Measurements from ENCODE around the gene SYCP2L.
A peak's percentile ranks its signal among the peaks of the same experiment; 100 is the strongest.
"Not testable (repeated sequence)": the region's sequence is repeated elsewhere in the genome, so short reads cannot be mapped to it uniquely, and the experiment has no call there.

The SYCP2L gene

DNA sequence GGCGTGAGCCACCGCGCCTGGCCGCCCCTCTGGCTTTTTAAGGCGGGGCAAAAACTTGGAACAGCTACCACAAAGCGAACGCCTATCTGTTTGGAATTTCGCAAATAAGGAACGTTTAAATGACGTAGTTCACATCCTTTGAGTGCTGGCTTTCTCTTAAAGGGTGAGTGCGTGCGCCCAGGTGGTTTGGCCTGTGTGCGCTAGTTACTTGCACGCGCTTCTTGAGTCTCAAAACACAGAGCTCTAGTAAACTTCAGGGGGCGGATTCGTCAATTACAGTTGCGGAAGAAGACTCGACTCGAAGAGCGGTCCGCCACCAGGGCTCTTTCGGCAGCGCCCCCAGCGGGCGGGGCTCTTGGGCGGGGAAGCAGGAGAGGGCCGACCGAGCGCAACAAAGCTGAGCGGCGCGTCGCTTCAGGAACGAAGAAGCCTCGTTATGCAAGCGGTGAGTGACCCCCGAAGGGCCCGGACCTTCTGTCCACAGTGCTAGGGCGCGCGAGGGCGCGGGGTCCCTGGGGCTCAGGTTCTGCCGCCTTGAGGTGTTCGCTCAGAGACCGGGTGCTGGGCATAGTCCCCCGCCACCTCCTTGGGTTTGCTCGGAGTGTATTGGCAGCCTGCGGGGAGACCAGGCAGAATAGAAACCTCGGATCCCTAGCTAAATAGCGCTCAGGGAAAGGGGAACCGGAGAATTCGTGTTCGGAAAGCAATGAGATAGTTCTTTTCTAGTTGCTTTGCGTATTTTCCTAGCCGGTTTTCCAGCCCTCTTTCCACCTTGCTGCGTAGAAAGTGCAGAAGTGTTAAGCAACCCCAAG lies at the start of gene SYCP2L:
Gene SYCP2L (plus strand): TSS at position 362 of the 812 bp plus-strand sequence. CDS start 75 bp downstream, at position 437.
- peak; percentile 74 for DNase-seq

- peak; percentile 36 for DNase-seq
These were observed 49.2 kb upstream of the SYCP2L start for GRCh38 chr6:10837622-10837994.

DNA sequence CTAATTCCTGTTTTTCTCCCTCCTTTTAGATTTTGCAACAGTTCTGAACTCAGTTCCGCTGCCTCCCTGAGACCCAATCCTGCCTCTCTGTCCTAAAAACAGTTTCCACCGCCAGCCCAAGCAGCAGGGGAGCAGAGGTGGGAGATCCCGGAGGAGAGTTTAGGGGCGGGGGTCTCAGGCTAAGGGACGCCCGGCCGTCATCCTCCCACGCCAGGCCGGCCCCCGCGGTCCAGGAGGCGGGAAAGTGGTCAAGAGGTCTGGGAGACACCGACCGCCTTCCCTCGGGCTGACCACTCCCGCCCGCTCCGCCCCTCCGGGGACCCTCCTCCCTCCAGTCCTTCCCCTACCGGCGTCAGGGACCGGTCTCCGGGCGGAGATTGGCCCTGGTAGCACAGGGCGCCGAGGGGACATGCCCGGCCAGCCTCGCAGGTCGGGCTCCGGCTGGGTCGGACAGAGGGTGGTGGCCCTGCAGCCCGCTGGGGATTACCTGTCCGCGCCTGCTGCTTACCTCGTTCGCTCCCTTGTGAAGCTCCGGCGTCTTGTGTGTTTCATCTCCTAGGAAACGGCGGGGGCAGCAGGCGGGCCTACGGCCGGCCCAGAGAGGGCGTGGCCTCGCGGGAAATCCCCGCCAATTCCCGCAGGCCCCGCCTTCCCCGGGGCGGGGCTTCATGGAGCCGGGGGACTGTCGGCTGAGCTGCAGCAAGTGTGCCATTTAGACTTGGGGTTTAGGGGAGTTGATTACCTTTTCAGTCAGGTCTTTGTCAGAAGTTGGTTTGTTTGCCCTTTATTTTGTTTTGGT lies 48.7 kb upstream of the SYCP2L start, which contains the start of gene MAK:
Gene MAK (minus strand): TSS at position 545 of the 799 bp plus-strand sequence. CDS start 7,891 bp downstream, outside the sequence.
- peak; percentile 95 for DNase-seq

DNA sequence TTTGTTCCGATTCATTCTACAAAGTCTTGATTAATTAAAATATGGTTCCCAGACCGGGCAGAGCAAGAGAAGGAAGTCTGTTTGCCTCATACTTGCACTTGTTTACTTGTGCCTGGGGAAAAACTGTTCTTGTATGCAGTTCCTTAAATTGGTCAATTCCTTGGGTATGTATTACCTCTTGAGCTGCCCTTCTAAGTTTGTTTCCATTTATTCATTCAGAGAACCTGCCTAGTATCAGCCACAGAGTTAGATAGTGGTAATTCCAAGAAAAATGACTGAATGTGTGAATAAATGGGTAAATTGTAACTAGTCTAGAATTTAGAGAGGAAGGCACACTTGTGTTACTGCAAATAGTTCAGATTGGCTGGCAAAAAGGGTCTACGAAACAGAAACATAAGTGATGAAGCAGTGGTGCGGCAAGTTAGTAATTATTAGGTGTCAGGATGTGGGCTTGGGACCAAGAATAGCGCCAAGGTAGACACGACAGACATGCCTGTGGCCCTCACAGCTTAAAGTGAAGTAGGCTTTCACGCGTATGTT lies 48.0 kb upstream of the SYCP2L start:
- peak; percentile 85 for DNase-seq

- no peak for DNase-seq
These were observed 43.3 kb upstream of the SYCP2L start for GRCh38 chr6:10843554-10843953.

- DNase-seq, result no peak
These were observed 39.2 kb upstream of the SYCP2L start for GRCh38 chr6:10847684-10848083.

- DNase-seq, result no peak
These were observed 37.0 kb upstream of the SYCP2L start for GRCh38 chr6:10849901-10850300.

DNA sequence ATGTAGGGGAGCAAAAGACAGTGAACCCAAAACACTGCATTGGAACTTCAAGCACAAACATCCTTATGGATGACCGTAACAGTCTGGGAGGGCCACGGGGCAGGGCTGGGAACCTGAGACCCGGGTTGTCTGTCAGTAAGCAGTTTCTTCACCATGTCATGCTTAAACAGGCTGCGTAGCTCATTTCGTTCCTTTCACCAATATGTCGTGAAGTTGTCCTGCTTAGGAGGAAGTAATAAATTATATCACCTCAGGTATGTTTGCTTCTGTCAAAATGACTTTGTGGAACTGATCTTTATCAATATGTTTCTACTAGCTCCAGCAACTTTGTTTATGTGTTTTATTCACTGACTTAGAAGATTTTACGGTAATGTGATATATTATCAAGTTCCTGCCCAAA lies 36.1 kb upstream of the SYCP2L start:
- no peak for DNase-seq

DNA sequence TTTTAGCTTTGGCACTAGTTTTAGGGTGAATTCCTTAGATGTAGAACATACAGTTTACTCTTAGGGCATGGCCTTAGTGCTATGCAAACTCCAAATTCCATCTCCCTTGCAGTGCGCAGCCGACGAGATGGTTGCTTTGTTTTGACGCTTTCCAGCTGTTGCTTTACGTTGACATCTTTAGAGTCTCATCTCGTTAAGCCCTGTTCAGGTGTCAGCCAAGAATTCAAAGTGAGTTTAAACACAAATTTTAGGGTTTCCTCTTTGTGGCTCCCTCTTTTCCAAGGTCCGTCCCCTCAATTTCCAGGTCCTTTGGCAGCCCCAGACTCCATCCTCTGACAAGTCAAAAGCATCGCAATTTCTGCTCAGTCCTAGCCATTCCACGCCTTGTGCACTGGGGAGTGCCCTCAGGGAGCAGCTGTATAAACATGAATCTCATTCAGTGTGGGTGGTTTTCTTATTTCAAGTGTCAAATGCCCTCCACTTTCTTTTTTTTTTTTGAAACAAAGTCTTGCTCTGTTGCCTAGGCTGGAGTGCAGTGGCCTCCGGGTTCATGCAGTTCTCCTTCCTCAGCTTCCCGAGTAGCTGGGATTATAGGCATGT lies 34.4 kb upstream of the SYCP2L start:
- no peak for DNase-seq

DNA sequence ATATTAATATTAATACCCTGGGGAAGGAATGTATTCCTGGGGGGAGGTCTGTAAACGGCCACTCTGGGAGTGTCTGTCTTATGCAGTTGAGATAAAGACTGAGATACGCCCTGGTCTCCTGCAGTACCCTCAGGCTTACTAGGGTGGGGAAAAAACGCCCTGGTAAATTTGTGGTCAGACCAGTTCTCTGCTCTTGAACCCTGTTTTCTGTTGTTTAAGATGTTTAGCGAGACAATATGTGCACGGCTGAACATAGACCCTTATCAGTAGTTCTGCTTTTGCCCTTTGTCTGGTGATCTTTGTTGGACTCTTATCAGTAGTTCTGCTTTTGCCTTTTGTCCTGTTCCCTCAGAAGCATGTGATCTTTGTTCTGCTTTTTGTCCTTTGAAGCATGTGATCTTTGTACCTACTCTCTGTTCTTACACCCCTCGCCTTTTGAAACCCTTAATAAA lies 33.0 kb upstream of the SYCP2L start:
- not testable (repeated sequence) for DNase-seq

DNA sequence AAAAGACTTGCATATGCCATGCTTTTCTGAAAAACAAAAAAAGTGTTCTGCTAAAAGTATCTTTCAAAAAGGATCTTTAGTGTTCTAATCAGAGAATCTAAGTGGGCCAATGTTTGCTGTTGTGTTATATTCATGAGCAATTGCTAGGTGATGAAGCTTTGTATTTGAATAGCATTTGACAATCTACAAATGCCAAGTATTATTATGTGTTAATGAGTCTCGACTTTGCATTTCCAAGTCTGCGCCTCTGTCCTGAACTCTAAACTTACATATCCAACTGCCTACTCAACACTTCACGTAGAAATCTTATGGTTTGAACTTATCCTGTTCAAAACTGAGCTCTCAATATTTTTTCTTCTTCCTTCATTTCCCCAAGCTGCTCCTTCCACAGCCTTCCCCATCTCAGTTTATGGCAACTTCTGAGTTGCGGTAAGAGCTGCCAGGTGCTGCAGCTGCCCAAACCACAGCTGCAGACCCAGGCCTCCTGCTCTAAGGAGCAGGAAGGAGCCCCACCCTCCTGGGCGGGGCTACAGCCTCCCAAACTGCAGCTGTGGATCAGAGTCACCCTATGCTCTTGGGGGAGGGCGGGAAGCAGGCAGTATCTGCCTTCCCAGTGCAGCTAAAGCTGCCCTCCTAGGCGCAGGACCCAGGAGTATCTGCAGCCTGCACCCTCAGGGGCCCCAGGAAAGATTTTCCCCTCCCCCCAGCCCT lies 31.8 kb upstream of the SYCP2L start:
- DNase-seq, result no peak

DNA sequence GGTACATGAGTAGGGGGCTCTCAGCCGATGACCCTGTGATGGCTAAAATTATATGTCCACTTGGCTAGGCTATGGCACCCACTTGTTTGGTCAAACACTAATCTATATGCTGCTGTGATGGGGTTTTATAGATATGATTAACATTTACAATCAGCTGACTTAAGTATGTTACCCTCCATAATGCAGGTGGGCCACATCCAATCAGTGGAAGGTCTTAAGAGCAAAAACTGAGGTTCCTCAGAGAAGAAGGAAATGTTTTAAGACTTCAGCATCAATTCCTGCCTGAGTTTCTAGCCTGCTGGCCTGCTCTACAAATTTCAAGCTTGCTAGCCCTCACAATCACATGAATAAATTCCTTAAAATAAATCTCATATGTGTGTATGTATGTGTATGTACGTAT lies 29.6 kb upstream of the SYCP2L start:
- DNase-seq, result no peak

- DNase-seq, result no peak
These were observed 25.8 kb upstream of the SYCP2L start for GRCh38 chr6:10861086-10861485.

- DNase-seq, result no peak
These were observed 24.5 kb upstream of the SYCP2L start for GRCh38 chr6:10862361-10862760.

- not testable (repeated sequence) for DNase-seq
These were observed 23.8 kb upstream of the SYCP2L start for GRCh38 chr6:10863031-10863430.

DNA sequence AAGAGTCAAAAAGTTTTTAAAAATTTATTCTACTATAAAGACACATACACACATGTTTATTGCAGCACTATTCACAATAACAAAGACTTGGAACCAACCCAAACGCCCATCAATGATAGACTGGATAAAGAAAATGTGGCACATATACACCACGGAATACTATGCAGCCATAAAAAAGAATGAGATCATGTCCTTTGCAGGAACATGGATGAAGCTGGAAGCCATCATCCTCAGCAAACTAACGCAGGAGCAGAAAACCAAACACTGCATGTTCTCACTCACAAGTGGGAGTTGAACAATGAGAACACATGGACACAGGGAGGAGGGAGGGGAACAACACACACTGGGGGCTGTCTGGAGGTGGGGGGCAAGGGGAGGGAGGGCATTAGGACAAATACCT lies 20.1 kb upstream of the SYCP2L start:
- DNase-seq, result not testable (repeated sequence)

DNA sequence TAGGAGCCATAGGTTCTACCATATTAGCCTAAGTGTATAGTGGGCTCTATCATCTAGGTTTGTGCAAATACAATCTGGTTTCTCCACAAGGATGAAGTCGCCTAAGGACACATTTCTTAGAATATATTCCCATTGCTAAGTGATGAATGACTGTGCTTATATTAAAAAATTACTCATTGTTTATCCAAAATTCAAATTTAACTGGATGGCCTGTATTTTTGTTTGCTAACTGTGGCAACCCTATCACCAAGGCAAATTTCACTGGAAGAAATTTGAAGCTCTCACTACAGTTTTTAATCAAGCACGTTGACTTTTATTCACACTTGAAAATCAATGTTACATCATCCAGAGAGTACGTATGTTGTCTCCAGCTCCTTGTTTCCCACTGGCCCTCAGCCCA lies 18.9 kb upstream of the SYCP2L start:
- no peak for DNase-seq

GRCh38 chr6:10873374-10873773 lies 13.5 kb upstream of the SYCP2L start:
- no peak for DNase-seq

DNA sequence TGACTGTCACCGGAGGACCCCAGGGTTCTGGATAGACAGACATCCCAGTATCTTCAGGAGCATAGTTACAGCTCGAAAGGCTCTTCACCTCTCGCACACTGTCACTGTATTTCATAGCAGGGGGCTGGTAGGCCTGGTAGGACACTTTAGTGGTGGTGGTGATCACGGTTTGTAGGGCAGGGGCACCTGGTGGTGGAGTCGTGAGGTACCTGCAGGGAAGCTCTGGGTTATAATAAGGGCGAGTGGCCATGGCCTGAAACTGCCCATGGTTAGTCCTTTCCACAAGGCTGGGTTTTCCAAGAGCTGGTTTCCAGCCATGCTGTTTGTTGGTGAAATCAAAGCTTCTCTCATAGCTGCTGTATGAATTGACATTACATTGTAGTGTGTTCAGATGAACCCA lies 12.6 kb upstream of the SYCP2L start:
- no peak for DNase-seq

DNA sequence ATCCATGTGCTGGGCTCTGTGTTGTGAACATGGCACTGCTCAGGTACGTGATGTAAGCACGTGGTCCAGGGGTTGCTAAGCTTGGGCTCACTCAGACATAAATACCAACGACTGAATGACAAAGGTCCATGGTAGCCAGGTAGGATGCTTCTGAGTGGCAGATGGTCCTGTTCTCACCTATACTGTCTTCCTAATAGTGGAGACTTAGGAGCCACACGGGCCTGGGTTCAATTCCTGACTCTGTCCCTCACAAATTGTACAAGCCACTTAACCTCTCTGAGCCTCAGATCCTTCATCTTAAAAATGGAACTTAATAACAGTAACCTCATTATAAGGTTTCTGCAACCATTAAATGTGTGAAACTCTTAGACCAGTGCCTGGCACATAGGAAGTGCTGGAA lies 11.8 kb upstream of the SYCP2L start:
- DNase-seq, result no peak

DNA sequence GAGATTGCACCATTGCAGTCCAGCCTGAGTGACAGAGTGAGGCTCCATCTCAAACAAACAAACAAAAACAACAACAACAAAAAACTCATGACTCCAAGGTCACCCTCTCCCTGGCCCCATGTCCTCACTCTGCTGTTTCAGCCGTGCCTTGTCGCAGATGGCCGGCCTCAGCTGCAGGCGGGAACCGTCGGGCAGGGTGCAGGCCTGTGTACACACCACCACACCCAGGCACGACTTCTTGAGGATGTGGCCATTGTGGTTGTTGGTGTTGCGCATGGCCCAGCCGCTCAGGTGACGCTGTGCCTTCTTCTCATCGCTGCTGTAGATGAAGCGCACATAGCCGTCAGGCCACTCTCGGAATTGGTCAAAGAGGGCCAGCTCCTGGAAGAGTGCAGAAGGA lies 9.8 kb upstream of the SYCP2L start:
- no peak for DNase-seq

DNA sequence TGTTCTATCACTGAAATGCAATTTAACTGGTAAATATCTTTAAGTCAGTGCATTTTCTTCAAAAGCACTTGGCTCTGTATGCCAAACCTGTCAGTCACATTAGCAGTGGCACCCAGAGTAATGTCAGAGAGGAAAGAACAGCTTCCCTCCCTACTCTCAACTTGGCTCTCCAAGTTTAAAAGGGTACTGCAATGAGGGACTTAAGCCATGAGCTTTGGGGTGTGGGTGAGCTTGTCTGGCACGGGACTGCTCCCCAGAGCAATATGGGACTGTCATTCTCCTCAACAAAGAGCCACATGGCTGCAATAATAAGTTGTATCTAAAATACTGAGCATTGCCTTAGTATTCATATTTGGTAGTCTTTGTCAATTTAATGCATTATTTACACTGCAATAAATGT lies 9.0 kb upstream of the SYCP2L start:
- no peak for DNase-seq

DNA sequence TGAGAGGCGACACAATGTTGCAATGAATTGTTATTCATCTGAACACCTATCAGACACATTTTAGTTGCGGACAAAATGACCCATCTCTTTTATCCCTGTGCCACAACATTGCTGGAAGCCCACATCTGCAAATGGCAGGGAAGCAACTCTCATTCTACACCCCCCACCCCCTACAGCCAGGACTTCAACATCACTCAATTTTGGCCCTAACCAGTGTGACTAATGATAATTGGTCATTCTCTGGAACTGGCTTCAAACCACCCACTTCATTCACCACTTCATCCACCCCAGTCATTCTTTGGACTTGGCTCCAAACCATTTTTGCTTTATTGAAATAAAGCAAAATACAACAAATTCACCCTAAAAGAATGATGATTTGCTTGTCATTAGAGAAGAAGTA lies 6.5 kb upstream of the SYCP2L start:
- DNase-seq, result no peak

All from activated CD4-positive, alpha-beta T cell treated with anti-CD3 and anti-CD28 coated beads, Interleukin-10, Interleukin-2, amounts not matched to agents 100 ng/mL and 50 ng/mL, durations not matched to agents 16 hours and 8 hours (primary cell).